ENCODE measurements around the gene EXOC6B.

DNA sequence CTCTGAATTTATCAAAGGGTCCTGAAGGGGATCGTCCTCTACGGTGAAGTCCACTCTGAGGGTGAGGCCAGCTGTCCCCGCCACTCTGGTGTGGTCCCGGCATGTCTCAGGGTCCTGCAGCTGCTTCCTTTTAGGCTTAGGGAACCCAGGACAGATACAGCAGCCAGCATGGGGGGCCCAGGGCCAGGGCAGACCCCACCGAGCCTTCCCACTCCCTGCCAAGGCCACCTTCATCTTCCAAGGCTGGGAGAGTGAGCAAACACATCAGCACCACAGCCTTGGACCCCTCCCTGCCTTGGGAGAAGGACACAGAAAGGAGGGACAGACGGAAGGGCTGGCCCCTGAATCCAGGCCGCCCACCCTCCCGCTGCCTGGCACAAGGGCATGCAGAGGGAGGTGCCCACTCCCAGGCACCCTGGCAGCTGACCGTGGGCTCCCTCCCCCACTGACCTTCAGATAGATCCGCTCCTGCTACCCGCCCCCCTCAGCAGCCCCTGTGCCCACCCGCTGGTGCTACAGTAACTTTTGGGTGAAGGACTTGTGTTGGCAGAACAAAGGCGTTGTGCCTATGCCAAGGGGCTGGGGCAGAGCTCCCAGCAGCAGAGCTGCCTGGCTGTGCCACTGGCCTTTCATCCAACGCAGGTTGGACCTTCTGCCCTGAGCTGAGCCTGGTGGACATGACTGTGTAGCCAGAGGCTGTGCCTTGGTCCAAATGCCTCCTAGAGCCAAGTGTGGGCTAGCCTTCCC is 685.8 kb downstream of the EXOC6B start:
- no peak for TF ChIP-seq CHD7 (IDR thresholded peaks at IDR 0.05; ENCODE audit: insufficient replicate concordance, low read length)
- TF ChIP-seq, protein P1, sequence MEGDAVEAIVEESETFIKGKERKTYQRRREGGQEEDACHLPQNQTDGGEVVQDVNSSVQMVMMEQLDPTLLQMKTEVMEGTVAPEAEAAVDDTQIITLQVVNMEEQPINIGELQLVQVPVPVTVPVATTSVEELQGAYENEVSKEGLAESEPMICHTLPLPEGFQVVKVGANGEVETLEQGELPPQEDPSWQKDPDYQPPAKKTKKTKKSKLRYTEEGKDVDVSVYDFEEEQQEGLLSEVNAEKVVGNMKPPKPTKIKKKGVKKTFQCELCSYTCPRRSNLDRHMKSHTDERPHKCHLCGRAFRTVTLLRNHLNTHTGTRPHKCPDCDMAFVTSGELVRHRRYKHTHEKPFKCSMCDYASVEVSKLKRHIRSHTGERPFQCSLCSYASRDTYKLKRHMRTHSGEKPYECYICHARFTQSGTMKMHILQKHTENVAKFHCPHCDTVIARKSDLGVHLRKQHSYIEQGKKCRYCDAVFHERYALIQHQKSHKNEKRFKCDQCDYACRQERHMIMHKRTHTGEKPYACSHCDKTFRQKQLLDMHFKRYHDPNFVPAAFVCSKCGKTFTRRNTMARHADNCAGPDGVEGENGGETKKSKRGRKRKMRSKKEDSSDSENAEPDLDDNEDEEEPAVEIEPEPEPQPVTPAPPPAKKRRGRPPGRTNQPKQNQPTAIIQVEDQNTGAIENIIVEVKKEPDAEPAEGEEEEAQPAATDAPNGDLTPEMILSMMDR (IDR thresholded peaks at IDR 0.05; ENCODE audit: control extremely low read depth in 1 of 3, insufficient read depth in 1 of 3, low read depth in 1 of 3, low read length in 3 of 3), result no peak
- TF ChIP-seq POLR2A (IDR thresholded peaks at IDR 0.05; ENCODE audit: control extremely low read depth in 1 of 2, low read depth in 2 of 2, low read length in 2 of 2), result no peak
- no peak for TF ChIP-seq ATF3 (IDR thresholded peaks at IDR 0.05; ENCODE audit: insufficient read depth, low read depth, low read length)
- no peak for TF ChIP-seq ZNF274 (IDR thresholded peaks at IDR 0.05; ENCODE audit: borderline replicate concordance, extremely low read depth, low read length)
- no peak for TF ChIP-seq CBX8 (IDR thresholded peaks at IDR 0.05; ENCODE audit: borderline replicate concordance, low read depth, low read length)
- no peak for TF ChIP-seq CEBPB (IDR thresholded peaks at IDR 0.05; ENCODE audit: low read depth, low read length)
- no peak for TF ChIP-seq CREB1 (IDR thresholded peaks at IDR 0.05)
